Fibroblast of skin of scalp (primary cell): Measurements from ENCODE around the gene ZMAT2.
A peak's percentile ranks its signal among the peaks of the same experiment; 100 is the strongest.
"Not testable (repeated sequence)": the region's sequence is repeated elsewhere in the genome, so short reads cannot be mapped to it uniquely, and the experiment has no call there.

ENCODE experiments used
- DNase-seq: peaks from one replicate; pipeline ENCODE4 v3.0.0-alpha.2; 2013

Gene ZMAT2

DNA sequence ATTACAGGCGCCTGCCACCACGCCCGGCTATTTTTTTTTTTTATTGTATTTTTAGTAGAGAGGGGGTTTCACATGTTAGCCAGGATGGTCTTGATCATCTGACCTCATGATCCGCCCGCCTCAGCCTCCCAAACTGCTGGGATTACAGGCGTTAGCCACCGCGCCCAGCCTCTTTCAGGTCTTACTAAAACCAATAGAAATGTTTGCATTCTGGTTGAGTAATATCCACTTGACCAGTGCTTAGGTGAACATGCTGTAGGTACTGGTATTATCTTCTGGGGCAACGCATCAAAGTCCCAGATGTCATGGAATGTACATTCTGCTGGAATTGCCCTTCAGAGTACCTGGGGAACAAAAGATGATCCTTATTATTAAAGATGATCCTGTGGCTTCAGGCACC lies 8.5 kb downstream of the ZMAT2 start:
- DNase-seq = not testable (repeated sequence)

DNA sequence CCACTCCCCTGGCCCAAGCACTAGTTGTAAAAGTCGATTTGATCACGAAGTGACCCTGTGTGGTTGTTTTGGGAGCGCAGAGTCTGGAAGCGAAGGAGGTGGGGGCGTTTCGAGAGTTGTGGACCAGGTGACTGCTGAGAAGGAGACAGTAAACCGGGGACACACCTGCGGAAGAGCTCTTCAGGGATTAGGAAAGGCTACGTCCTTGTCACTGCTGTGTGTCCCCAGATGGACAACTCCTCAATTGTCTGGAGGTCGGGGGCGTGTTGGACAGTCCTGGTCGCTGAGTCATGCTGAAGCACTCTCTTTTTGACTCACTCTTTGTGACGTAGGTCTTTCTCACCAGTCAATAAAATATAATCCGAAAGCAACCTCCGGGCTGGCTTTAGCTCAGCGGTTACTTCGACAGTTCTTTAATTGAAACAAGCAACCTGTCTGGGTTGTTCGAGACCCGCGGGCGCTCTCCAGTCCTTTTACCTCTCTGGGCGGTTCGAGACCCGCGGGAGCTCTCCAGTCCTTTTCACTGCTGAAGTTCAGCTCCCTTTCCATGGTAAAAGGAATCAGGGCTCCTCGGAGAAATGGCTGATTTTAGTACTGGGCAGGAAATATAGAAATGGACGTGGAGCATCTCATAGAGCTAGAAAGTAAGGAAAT lies 10.8 kb downstream of the ZMAT2 start:
- DNase-seq = peak; percentile 98

GRCh38 chr5:140711794-140712193 lies 11.5 kb downstream of the ZMAT2 start:
- DNase-seq = no peak

DNA sequence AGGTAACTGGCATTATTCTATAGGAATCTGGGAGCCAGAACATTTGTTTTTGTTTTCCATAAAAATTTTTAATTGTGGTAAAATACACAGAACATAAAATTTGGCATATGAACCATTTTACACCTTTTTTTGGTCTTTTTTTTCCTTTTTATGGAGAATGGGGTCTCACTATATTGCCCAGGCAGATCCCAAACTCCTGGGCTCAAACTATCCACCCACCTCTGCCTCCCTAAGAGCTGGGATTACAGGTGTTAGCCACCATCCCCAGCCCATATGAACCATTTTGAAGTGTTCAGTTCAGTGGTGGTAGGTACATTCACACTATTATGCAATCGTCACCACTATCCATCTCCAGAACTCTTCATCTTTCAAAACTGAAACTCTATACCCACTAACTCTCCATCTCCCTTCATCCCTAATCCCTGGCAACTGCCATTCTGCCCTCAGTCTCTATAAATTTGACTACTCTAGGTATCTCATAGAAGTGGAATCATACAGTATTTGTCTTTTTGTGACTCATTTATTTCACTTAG lies 13.4 kb downstream of the ZMAT2 start:
- no peak for DNase-seq

GRCh38 chr5:140716238-140716637 lies 16.0 kb downstream of the ZMAT2 start:
- DNase-seq = not testable (repeated sequence)

DNA sequence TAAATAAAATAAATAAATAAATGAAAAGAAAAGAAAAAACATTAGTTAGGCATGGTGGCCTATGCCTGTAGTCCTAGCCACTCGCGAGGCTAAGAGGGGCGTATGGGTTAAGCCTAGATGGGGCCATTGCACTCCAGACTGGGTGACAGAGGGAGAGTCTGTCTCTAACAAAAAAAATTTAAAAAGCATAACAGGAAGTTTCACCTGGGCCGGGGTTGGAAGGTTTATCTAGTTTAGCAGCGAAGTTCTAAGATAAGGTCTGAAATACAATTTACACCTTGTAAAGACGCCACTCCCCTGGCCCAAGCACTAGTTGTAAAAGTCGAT lies 18.0 kb downstream of the ZMAT2 start:
- no peak for DNase-seq

DNA sequence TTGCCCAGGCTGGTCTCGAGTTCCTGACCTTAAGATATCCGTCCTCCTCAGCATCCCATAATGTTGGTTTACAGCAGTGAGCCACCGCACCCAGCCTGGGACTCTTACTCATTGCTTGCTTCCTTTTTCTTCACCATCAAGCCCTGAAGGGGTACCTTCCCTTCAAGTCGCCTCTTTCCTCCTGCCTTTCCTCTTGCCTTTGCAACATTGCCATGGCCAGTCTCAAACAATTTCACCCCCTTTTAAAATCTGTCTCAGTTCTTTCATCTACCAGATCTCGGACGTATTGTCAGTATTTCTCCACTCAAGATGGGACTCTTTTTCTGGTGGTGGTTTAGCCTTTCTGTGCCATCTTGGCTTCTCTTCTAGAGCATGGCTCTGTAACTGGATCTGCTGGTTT lies 20.5 kb downstream of the ZMAT2 start:
- DNase-seq = not testable (repeated sequence)

- DNase-seq = not testable (repeated sequence)
These were observed 21.1 kb downstream of the ZMAT2 start for GRCh38 chr5:140721395-140721794.

DNA sequence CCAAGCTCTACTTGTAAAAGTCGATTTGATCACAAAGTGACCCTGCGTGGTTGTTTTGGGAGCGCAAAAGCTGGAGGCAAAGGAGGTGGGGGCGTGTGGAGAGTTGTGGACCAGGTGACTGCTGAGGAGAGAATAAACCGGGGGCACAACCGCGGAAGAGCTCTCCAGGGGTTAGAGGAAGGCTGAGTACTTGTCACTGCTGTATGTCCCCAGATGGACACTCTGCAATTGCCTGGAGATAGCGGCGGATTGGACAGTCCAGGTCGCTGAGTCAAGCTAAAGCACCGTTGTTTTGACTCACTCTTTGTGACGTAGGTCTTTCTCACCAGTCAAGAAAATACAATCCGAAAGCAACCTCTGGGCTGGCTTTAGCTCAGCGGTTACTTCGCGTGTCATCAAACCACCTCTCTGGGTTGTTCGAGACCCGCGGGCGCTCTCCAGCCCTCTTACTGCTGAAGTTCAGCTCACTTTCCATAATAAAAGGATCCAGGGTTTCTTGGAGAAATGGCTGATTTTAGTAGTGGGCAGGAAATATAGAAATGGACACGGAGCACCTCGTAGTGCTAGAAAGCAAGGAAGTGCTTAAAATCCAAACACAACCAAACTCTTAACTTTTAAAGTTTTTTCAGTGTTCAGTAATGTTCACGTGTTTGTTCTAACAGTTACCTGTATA lies 25.7 kb downstream of the ZMAT2 start:
- peak; percentile 91 for DNase-seq

DNA sequence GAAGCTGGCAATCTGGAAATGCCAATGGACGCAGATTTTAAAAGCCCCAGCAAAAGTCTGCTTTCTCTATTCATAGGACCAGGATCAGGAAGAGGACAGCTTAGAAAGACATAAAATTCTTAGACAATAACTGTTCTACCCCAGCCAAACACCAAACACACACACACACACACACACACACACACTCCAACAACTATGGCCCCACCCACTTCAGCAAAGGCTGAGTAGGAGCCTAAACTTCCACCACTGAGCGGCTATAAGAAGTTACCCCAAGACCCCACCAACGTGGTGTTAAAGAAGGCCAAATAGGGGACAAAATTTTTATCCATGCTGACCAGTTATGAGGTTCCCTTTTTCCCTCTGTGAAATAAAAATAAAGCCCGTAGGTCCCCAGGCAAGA lies 32.9 kb downstream of the ZMAT2 start:
- DNase-seq = no peak

- no peak for DNase-seq
These were observed 34.1 kb downstream of the ZMAT2 start for GRCh38 chr5:140734354-140734753.

DNA sequence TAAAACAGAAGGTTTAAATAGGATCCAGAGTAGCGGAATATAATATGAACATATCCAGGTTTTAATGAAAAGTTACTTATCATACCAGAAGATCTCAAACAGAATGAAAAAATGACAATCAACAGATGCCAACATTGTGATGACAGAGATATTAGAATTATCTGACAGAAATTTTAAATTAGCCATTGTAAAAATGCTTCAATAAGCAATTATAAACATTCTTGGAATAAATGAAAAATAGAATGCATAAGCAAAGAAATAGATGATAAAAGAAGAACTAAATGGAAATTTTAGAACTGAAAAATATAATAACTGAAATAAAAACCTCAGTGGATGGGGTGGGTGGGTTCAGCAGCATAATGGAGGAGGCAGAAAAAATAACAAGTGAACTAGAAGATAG lies 37.2 kb downstream of the ZMAT2 start:
- DNase-seq = no peak

DNA sequence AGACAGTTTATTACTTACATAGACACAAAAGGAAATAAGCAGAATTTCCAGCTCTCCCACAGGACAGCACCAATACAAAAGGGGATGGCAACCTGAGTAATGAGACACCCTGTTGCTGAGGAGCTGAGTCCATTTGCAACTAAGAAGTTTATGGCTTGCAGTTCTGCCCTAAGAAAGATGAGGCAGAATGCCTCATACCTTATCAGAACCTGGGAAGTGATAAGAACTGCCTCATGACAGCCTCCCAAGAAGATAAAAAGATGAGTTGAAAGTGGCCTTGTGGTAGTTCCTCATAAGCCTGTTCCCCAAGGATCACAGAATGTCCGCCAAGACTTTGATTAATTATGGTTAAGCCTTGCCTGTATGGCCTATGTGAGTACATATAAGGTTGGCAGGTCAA lies 41.7 kb downstream of the ZMAT2 start:
- no peak for DNase-seq

DNA sequence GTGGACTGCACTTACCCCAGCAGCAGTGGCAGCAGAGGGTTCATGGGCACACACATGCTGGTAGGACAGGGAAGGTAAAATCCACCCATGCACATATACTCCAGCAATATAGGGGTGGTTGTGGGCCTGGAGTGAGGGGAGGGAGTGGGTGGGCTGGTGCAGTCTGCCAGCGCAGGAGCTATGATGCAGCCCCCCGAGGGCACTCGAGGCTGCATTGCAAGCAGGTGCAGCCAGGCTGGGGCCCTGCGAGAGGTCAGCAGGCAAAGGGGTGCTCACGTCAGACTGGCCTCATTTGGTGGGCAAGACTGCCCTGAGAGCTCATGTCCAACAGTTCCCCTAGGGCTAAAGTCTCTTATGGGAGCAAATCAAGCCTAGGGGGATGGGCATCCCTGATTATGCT lies 53.3 kb downstream of the ZMAT2 start:
- no peak for DNase-seq
